HTR-8/SVneo (cell line): ENCODE data around the gene NID2.

ENCODE experiments used
- DNase-seq: peaks from one replicate; pipeline ENCODE4 v3.0.0; 2011; ENCODE audit warnings: low spot score, mixed read lengths; ENCODE audit not compliant: insufficient read length
- FAIRE-seq: peaks from 2 replicates; lab custom pipeline; 2011; peaks lifted over from hg19 to GRCh38; lab: Jason Lieb, UNC

The NID2 gene

GRCh38 chr14:52068615-52069306 is at the start of gene NID2:
NID2 (minus strand) TSS chr14:52069059; CDS start chr14:52068994, 65 bp downstream.
- peak; percentile 79 for DNase-seq
- FAIRE-seq, result no peak

DNA sequence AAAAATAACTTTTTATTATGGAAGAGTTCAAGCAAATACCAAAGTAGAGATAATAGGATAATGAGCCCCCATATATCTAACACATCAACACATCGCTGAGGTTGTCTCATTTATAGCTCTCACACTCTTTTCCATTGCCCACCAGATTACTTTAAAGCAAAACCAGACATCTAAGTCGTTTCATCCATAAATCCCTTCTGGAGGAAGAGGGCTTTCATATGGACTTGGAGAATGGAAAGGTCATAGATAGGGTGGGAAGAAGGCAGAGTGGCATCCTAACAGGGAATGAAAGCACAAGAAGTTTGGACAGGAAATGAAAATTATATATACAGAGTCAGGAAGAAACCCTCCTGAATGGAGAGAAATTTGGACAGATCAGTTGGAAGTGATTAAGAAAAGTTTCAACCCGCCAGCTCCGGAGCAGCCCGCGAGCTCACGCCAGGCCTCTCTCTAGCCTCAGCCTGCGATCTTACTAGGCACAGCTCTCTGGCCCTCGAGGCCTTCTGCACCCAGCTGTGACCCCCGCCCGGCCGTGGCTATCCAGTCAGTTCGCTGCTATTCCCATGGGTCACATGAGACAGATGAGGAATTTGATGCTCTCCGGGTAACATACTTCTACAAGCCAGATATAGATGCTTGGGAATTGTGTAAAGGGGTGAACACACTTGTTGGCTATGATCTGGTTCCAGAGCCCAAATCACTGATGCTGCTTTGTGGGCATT is 48.4 kb upstream of the NID2 start:
- FAIRE-seq, result no peak
- DNase-seq, result no peak

- FAIRE-seq (no peak), DNase-seq (no peak)
Measured at GRCh38 chr14:52115286-52115685, 46.4 kb upstream of the NID2 start.

GRCh38 chr14:52112336-52113018 is 43.6 kb upstream of the NID2 start:
- FAIRE-seq, result no peak
- DNase-seq, result no peak

DNA sequence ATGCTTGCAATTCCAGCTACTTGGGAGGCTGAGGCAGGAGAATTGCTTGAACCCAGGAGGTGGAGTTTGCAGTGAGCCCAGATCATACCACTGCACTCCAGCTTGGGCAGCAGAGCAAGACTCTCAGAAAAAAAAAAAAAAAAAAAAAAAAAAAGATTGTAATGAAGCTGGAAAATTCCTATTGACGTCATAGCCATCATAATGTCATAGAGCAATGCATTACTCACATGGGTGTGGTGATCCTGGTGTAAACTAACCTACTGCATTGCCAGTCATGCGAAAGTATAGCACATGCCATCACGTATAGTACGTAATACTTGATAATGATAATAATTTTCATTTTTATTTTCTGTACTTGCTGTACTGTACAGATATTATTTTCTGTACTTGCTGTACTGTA is 42.7 kb upstream of the NID2 start:
- DNase-seq (no peak), FAIRE-seq (no peak)

- no peak for FAIRE-seq
Measured at GRCh38 chr14:52110441-52111086, 41.7 kb upstream of the NID2 start.

GRCh38 chr14:52108823-52109222 is 40.0 kb upstream of the NID2 start:
- FAIRE-seq (no peak), DNase-seq (no peak)

More at GRCh38 chr14:52110441-52111086, 41.7 kb upstream of the NID2 start:
- DNase-seq, result no peak

- DNase-seq, result no peak
- no peak for FAIRE-seq
Measured at GRCh38 chr14:52106840-52107239, 38.0 kb upstream of the NID2 start.

GRCh38 chr14:52103416-52103815 is 34.6 kb upstream of the NID2 start:
- no peak for DNase-seq

GRCh38 chr14:52095794-52096193 is 26.9 kb upstream of the NID2 start:
- DNase-seq (no peak), FAIRE-seq (no peak)

More at GRCh38 chr14:52103416-52103815, 34.6 kb upstream of the NID2 start:
- no peak for FAIRE-seq

- FAIRE-seq, result no peak
Measured at GRCh38 chr14:52095336-52095735, 26.5 kb upstream of the NID2 start.

GRCh38 chr14:52094546-52095271 is 25.9 kb upstream of the NID2 start:
- FAIRE-seq, result no peak
- DNase-seq, result no peak

More at GRCh38 chr14:52095336-52095735, 26.5 kb upstream of the NID2 start:
- no peak for DNase-seq

DNA sequence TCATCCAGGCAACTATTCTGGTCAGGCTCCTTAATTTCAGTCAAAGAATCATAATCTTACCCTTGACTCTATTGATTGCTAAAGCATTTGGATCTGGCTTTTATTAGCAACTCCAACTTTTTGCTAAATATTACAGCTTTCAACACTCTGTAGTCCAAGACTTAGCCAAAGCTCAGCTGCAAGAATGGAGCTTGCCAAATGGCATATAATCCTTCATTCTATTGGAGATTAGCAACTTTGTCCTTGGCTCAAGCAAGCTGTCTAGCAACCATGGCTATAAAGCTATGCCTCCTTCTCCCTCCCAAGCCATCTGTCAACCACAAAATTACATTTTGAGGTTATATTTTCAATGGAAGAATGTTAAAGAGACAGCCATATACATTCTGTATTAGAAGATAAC is 23.1 kb upstream of the NID2 start:
- FAIRE-seq, result no peak
- no peak for DNase-seq

DNA sequence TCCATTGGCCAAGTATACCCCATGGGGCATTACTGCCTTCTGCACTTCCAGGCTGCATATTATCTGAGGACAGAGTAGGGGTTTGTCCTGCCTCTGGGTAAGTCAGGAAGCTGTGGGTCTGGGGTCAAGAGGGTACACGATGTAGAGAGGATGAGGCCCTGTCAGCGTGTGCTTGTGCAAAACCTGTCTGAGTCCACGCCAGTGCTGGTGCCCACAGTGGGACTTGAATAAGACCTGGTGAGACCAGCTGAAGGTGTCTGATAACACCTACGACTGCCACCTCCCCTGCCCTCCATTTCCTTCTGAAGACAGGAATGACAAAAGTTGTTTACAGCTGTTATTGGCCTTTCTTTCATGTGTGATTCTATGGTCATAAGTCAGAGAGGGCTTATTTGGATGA is 22.1 kb upstream of the NID2 start:
- FAIRE-seq (no peak), DNase-seq (no peak)

GRCh38 chr14:52089218-52089617 is 20.4 kb upstream of the NID2 start:
- no peak for FAIRE-seq
- no peak for DNase-seq

DNA sequence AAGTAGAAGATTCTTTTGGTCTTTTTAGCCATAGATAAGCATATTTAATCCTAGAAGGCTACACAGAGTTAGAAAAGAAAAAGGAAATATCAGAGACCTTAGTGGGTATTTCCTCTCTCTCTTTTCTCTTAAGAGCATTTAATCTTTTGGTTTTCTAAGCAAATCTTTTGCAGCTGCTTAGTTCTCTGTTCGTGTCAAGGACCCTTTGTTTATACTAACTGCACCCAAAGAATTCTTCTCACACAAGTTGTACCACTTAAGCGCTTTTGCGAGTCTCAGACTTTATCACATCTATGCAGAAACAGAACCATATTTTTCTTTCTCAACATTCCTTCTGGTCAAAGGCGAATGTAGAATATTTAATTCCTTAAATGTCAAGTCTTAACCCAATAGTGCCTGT is 17.9 kb upstream of the NID2 start:
- FAIRE-seq (no peak), DNase-seq (no peak)

- no peak for FAIRE-seq
- DNase-seq, result no peak
Measured at GRCh38 chr14:52082903-52083302, 14.0 kb upstream of the NID2 start.

- no peak for DNase-seq
- no peak for FAIRE-seq
Measured at GRCh38 chr14:52081964-52082363, 13.1 kb upstream of the NID2 start.

- DNase-seq, result peak; percentile 48
- no peak for FAIRE-seq
Measured at GRCh38 chr14:52080808-52081755, 12.2 kb upstream of the NID2 start.
